DND-41 (cell line): ENCODE data around the gene GRID2.

Experiments
- ATAC-seq: fragments of 200-7000 bp; cut with Tn5 transposase; 3 replicates; pipeline ENCODE4 v1.9.1; 2021; ENCODE audit warnings: low read depth; ENCODE audit not compliant: insufficient read depth
- DNase-seq: peaks from one replicate; pipeline ENCODE4 v3.0.0-alpha.2; 2020
- H2AFZ ChIP-seq: 2 replicates; pipeline ENCODE4 v1.6.0; 2012; ENCODE audit warnings: low read depth, low read length
- H3K27ac ChIP-seq: 2 replicates; pipeline ENCODE4 v1.5.1; 2012; ENCODE audit warnings: low read length, inconsistent platforms
- H3K27me3 ChIP-seq: fragments of 200-600 bp; sonication (generic); 2 replicates; pipeline ENCODE4 v1.6.0; 2012; ENCODE audit warnings: low read length, mild to moderate bottlenecking, inconsistent platforms; ENCODE audit not compliant: insufficient read depth, poor library complexity
- H3K36me3 ChIP-seq: 2 replicates; pipeline ENCODE4 v1.5.1; 2012; ENCODE audit warnings: low read length, inconsistent platforms; ENCODE audit not compliant: insufficient read depth
- H3K4me1 ChIP-seq: 2 replicates; pipeline ENCODE4 v1.5.1; 2012; ENCODE audit warnings: mild to moderate bottlenecking, low read length; ENCODE audit not compliant: insufficient read depth
- H3K4me2 ChIP-seq: 2 replicates; pipeline ENCODE4 v1.6.0; 2012; ENCODE audit warnings: mild to moderate bottlenecking, moderate library complexity, low read length, inconsistent platforms; ENCODE audit not compliant: insufficient read depth
- H3K4me3 ChIP-seq, 2 experiments: fragments of 200-600 bp in 1 of 2; shearing (Covaris generic) in 1 of 2; 2 replicates each; pipeline ENCODE4 v1.5.1; 2012 to 2016; ENCODE audit warnings: inconsistent platforms in 2 of 2, low read length in 2 of 2, mild to moderate bottlenecking in 2 of 2, low read depth in 1 of 2, moderate library complexity in 1 of 2
- H3K79me2 ChIP-seq: 2 replicates; pipeline ENCODE4 v1.6.0; 2012; ENCODE audit warnings: low read length, inconsistent platforms; ENCODE audit not compliant: insufficient read depth
- H3K9ac ChIP-seq: 2 replicates; pipeline ENCODE4 v1.6.0; 2012; ENCODE audit warnings: low read depth, mild to moderate bottlenecking, inconsistent platforms, low read length, moderate library complexity
- H3K9me3 ChIP-seq: 2 replicates; pipeline ENCODE4 v1.5.1; 2012; ENCODE audit warnings: low read length, moderate library complexity, mild to moderate bottlenecking, inconsistent platforms; ENCODE audit not compliant: insufficient read depth, severe bottlenecking
- H4K20me1 ChIP-seq: 2 replicates; pipeline ENCODE4 v1.6.0; 2012; ENCODE audit warnings: low read length; ENCODE audit not compliant: insufficient read depth
- CTCF ChIP-seq: IDR thresholded peaks from 2 replicates; pipeline ENCODE4 v1.5.1; 2012; ENCODE audit warnings: borderline replicate concordance, low read length, moderate library complexity, mild to moderate bottlenecking; ENCODE audit not compliant: poor library complexity, severe bottlenecking; ENCODE audit errors: extremely low read depth
- EZH2 ChIP-seq: IDR thresholded peaks from 3 replicates; pipeline ENCODE4 v1.6.1; 2012; ENCODE audit warnings: borderline replicate concordance, low read depth, mild to moderate bottlenecking, moderate library complexity, low read length, inconsistent platforms; ENCODE audit not compliant: severe bottlenecking

The GRID2 gene

GRCh38 chr4:92864096-92864495 lies 560.3 kb downstream of the GRID2 start:
- no peak overlapping the region for H2AFZ ChIP-seq
- no peak overlapping the region for H3K27ac ChIP-seq
- no peak overlapping the region for H3K4me2 ChIP-seq
- no peaks in the 10 kb centered on the region for H3K36me3 ChIP-seq
- no peak overlapping the region for H3K9ac ChIP-seq
- no peaks in the 10 kb centered on the region for H3K4me1 ChIP-seq
- no peaks in the 10 kb centered on the region for H3K9me3 ChIP-seq
- no peaks in the 10 kb centered on the region for H4K20me1 ChIP-seq
- no peaks in the 10 kb centered on the region for H3K79me2 ChIP-seq
- DNase-seq = no peak
- ATAC-seq = no peak
- no peaks in the 10 kb centered on the region for H3K27me3 ChIP-seq
- no peak overlapping the region for H3K4me3 ChIP-seq
- TF ChIP-seq CTCF (no peak), EZH2 (no peak)

- Histone ChIP-seq H3K4me1 (no peaks in the 10 kb centered on the region), H3K4me2 (no peak overlapping the region), H3K4me3 (no peak overlapping the region), H3K9me3 (no peaks in the 10 kb centered on the region), H3K79me2 (no peaks in the 10 kb centered on the region), H4K20me1 (no peaks in the 10 kb centered on the region), H2AFZ (no peak overlapping the region), H3K27ac (no peak overlapping the region), H3K9ac (no peak overlapping the region), H3K36me3 (no peaks in the 10 kb centered on the region), H3K27me3 (no peaks in the 10 kb centered on the region)
- DNase-seq = no peak
- TF ChIP-seq EZH2 (no peak), CTCF (no peak)
- ATAC-seq = no peak
Measured at GRCh38 chr4:92872604-92873003, 568.8 kb downstream of the GRID2 start.

- H3K9ac ChIP-seq = no peak overlapping the region
- no peaks in the 10 kb centered on the region for H4K20me1 ChIP-seq
- no peak overlapping the region for H2AFZ ChIP-seq
- TF ChIP-seq EZH2 (no peak), CTCF (no peak)
- no peak overlapping the region for H3K4me3 ChIP-seq
- H3K4me2 ChIP-seq = no peak overlapping the region
- no peak for ATAC-seq
- H3K79me2 ChIP-seq = no peaks in the 10 kb centered on the region
- H3K27me3 ChIP-seq = no peaks in the 10 kb centered on the region
- no peak overlapping the region for H3K27ac ChIP-seq
- no peaks in the 10 kb centered on the region for H3K36me3 ChIP-seq
- H3K9me3 ChIP-seq = no peaks in the 10 kb centered on the region
- no peaks in the 10 kb centered on the region for H3K4me1 ChIP-seq
- DNase-seq = no peak
Measured at GRCh38 chr4:92885632-92886031, 581.9 kb downstream of the GRID2 start.

- Histone ChIP-seq H3K4me1 (no peaks in the 10 kb centered on the region), H3K9me3 (no peaks in the 10 kb centered on the region), H3K27me3 (no peaks in the 10 kb centered on the region), H3K36me3 (no peaks in the 10 kb centered on the region), H3K4me3 (no peak overlapping the region), H4K20me1 (no peaks in the 10 kb centered on the region), H2AFZ (no peak overlapping the region), H3K27ac (no peak overlapping the region), H3K9ac (no peak overlapping the region), H3K4me2 (no peak overlapping the region), H3K79me2 (no peaks in the 10 kb centered on the region)
- DNase-seq (no peak), ATAC-seq (no peak)
- TF ChIP-seq CTCF = no peak
- TF ChIP-seq EZH2 = no peak
Measured at GRCh38 chr4:92952426-92952825, 648.7 kb downstream of the GRID2 start.
